IMR-90 (cell line): ENCODE results near the gene UCK2.
"Not testable (repeated sequence)": the region's sequence is repeated elsewhere in the genome, so short reads cannot be mapped to it uniquely, and the experiment has no call there.

ENCODE experiments used
- CEBPB ChIP-seq: IDR thresholded peaks from 2 replicates; pipeline ENCODE4 v1.6.1; 2012; ENCODE audit warnings: low read depth, low read length, improper control_type of control experiment
- FOS ChIP-seq: fragments of 150-350 bp; IDR thresholded peaks from 2 replicates; pipeline ENCODE4 v1.6.1; 2016; ENCODE audit warnings: low read depth, low read length
- MAZ ChIP-seq: IDR thresholded peaks from 2 replicates; pipeline ENCODE4 v1.6.1; 2012; ENCODE audit warnings: low read depth, mild to moderate bottlenecking, low read length, improper control_type of control experiment, moderate library complexity, borderline replicate concordance
- MXI1 ChIP-seq: IDR thresholded peaks from 2 replicates; pipeline ENCODE4 v1.6.1; 2012; ENCODE audit warnings: low read depth, mild to moderate bottlenecking, low read length, moderate library complexity, borderline replicate concordance
- POLR2A ChIP-seq: IDR thresholded peaks from 2 replicates; pipeline ENCODE4 v1.6.1; 2012; ENCODE audit warnings: mild to moderate bottlenecking, low read depth, low read length
- RAD21 ChIP-seq: IDR thresholded peaks from 2 replicates; pipeline ENCODE4 v1.6.1; 2012; ENCODE audit warnings: low read length, improper control_type of control experiment
- TF ChIP-seq, protein P1 (sequence below): conservative IDR thresholded peaks from 2 replicates; pipeline ENCODE4 v1.5.1; 2012; ENCODE audit warnings: mild to moderate bottlenecking, low read depth, low read length, improper control_type of control experiment

DNA sequence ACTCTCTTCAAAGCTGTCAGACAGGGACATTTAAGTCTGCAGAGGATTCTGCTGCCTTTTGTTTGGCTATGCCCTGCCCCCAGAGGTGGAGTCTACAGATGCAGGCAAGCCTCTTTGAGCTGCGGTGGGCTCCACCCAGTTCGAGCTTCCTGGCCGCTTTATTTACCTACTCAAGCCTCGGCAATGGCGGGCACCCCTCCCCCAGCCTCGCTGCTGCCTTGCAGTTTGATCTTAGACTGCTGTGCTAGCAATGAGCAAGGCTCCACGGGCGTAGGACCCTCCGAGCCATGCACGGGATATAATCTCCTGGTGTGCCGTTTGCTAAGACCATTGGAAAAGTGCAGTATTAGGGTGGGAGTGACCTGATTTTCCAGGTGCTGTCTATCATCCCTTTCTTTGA lies 43.9 kb upstream of the UCK2 start:
- TF ChIP-seq POLR2A, RAD21, MXI1, MAZ, CEBPB, FOS: not testable (repeated sequence)
- TF ChIP-seq, protein P1, sequence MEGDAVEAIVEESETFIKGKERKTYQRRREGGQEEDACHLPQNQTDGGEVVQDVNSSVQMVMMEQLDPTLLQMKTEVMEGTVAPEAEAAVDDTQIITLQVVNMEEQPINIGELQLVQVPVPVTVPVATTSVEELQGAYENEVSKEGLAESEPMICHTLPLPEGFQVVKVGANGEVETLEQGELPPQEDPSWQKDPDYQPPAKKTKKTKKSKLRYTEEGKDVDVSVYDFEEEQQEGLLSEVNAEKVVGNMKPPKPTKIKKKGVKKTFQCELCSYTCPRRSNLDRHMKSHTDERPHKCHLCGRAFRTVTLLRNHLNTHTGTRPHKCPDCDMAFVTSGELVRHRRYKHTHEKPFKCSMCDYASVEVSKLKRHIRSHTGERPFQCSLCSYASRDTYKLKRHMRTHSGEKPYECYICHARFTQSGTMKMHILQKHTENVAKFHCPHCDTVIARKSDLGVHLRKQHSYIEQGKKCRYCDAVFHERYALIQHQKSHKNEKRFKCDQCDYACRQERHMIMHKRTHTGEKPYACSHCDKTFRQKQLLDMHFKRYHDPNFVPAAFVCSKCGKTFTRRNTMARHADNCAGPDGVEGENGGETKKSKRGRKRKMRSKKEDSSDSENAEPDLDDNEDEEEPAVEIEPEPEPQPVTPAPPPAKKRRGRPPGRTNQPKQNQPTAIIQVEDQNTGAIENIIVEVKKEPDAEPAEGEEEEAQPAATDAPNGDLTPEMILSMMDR = not testable (repeated sequence)
